Skeletal muscle satellite cell (primary cell): Measurements from ENCODE around the gene FSTL4.

Experiments
- H3K27me3 ChIP-seq: 2 replicates; pipeline ENCODE4 v1.7.0; 2013; ENCODE audit warnings: low read length; ENCODE audit not compliant: control insufficient read depth, insufficient read depth
- H3K36me3 ChIP-seq: 2 replicates; pipeline ENCODE4 v1.7.0; 2013; ENCODE audit warnings: mild to moderate bottlenecking, control low read depth, low read length; ENCODE audit not compliant: insufficient read depth
- H3K4me1 ChIP-seq: 2 replicates; pipeline ENCODE4 v1.7.0; 2013; ENCODE audit warnings: low read length; ENCODE audit not compliant: control insufficient read depth, insufficient read depth
- H3K4me2 ChIP-seq: 2 replicates; pipeline ENCODE4 v1.7.0; 2013; ENCODE audit warnings: mild to moderate bottlenecking, low read length
- H3K4me3 ChIP-seq: 2 replicates; pipeline ENCODE4 v1.7.0; 2013; ENCODE audit warnings: low read length
- H3K9ac ChIP-seq: 2 replicates; pipeline ENCODE4 v1.7.0; 2013; ENCODE audit warnings: mild to moderate bottlenecking, low read depth, low read length, moderate library complexity
- H3K9me3 ChIP-seq: replicated peaks from 2 replicates; pipeline ENCODE4 v1.7.0; 2013; ENCODE audit warnings: mild to moderate bottlenecking, control low read depth, low read length

Gene FSTL4

DNA sequence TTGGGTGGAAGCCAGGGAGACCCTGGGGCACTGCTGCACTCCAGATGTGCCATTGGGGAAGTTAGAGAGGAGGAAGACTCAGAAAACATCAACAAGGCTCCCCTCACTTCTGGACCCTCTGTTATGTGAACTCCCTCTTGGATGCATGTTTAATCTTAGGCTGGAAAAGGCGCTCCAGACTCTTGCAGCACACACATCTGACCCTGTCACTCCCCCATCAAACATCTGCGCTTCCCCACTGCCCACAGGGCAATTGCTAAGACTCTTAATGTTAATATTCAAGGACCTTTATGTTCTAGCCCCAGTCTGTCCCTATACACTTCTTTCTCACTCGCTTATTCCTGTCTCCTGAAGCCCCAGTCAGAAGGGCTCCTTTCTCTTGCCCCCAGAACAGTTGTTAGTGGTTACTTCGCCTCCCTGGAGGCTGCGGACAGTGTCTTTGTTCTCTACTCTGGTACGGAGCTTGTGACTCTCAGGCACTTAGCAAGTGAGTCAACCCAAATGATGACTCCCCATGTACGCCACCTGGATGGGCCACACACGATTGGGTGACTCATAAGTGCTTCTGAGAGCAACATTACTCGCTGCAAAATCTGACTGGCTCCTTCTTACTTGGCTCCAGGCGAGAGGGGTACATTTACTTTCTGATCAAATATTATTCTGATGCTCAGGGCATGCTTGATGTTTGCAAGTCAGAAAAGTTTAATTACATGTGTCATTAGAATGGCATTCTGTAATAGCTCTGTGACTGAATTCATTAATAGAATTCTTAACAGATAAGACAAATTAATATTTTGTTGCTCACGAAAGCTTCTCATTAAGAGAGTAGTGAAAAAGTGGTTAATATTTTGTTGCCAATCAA is 366.9 kb downstream of the FSTL4 start:
- no peaks in the 10 kb centered on the region for H3K9me3 ChIP-seq
- H3K36me3 ChIP-seq = no peaks in the 10 kb centered on the region
- peaks cover 30% of the 10 kb centered on the region for H3K4me1 ChIP-seq
- H3K4me3 ChIP-seq = peak overlapping the region; percentile 5
- H3K27me3 ChIP-seq = no peaks in the 10 kb centered on the region
- H3K9ac ChIP-seq = no peak overlapping the region
- H3K4me2 ChIP-seq = peak overlapping the region; percentile 52

DNA sequence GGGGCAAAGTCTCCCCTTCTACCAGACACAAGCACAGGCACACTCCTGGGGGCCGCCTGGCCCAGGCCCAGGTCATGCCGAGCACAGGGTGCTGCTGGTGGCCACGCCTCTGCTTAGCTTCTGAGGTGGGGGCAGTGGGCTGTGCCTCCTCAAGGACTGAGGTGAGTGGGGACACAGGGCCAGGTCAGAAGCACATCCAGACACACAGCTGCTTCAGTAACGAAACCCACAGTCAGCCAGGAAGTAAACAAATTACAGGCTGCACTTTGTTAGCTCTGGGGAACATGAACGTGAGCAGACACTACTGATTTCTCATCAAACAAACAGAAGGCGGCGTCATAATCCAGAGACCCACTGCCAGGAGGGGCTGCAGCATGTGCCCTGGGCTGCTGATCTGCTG is 368.1 kb downstream of the FSTL4 start:
- Histone ChIP-seq H3K9me3 (no peaks in the 10 kb centered on the region), H3K9ac (no peak overlapping the region), H3K4me2 (no peak overlapping the region), H3K4me1 (peaks cover 32% of the 10 kb centered on the region), H3K4me3 (no peak overlapping the region), H3K36me3 (no peaks in the 10 kb centered on the region), H3K27me3 (no peaks in the 10 kb centered on the region)

GRCh38 chr5:133243196-133243595 is 369.1 kb downstream of the FSTL4 start:
- Histone ChIP-seq H3K27me3 (no peaks in the 10 kb centered on the region), H3K36me3 (no peaks in the 10 kb centered on the region), H3K9me3 (no peaks in the 10 kb centered on the region), H3K4me2 (no peak overlapping the region), H3K4me3 (no peak overlapping the region), H3K9ac (no peak overlapping the region), H3K4me1 (peaks cover 32% of the 10 kb centered on the region)

DNA sequence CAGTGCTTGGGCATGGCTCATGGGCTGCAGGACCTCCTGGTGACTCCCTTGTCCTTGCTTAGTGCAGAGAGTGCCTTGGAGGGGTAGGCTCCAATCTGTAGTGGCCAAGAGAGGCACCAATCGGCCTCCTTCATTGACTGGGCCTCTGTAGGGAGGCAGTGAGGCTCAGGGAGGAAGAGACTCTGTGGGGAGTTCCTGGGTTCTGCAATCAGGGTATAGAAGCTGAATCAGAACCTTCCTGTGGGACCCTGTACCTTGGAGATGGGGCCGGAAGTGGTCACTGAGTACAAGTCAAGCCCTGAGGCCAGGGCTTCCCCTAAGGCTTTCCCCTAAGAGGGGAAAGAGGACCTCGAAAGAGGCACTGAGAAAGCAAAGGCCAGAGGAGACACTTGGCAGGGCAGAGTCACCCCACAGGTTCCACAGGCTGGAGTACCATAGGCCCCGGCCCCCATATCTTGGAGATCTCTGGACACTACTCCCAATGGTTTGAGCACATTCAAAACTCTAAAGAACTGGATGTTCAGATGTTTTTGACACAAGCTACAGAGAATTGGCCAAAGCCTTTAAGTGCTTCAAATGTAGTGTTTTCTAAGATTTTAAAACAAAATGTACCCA is 370.0 kb downstream of the FSTL4 start:
- Histone ChIP-seq H3K4me3 (no peak overlapping the region), H3K9ac (no peak overlapping the region), H3K4me1 (peaks cover 26% of the 10 kb centered on the region), H3K36me3 (no peaks in the 10 kb centered on the region), H3K9me3 (no peaks in the 10 kb centered on the region), H3K27me3 (peaks cover 4% of the 10 kb centered on the region), H3K4me2 (no peak overlapping the region)

GRCh38 chr5:133241179-133242092 is 370.9 kb downstream of the FSTL4 start:
- H3K4me1 ChIP-seq = peaks cover 25% of the 10 kb centered on the region
- H3K36me3 ChIP-seq = no peaks in the 10 kb centered on the region
- no peak overlapping the region for H3K4me3 ChIP-seq
- H3K4me2 ChIP-seq = no peak overlapping the region
- H3K9ac ChIP-seq = no peak overlapping the region
- peaks cover 10% of the 10 kb centered on the region for H3K27me3 ChIP-seq
- H3K9me3 ChIP-seq = no peaks in the 10 kb centered on the region

DNA sequence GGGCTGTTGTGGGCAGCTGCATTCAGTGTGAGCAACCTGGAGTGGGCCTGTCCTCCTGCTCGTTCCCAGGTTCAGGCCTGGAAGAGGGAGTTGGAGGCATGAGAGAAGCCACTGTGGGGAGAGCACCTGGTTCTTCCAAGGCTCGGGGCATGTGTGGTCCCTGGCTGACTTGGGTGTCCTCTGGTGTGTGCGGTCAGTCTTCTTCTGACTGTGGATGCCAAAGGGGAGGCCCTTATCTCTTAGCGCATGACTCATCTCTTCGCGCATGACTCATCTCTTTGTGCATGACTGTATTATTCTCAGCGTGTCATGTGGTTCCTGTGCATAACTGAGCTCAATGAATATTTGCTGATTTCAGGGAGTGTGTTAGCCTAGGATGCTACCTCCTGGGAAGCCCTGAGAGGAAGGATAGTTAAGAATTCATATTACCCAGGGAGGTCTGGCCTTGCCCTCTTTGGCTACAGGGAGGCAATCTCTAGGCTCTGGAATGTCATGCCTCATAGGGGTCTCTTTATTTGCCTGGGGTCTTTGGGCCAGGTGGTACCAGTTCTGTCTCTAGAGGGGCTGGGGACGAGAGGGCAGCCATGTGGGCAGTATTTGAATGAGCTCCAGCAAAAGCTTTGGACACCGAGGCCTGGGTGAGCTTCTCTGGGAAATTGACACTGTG is 371.8 kb downstream of the FSTL4 start:
- H3K4me3 ChIP-seq = no peak overlapping the region
- peaks cover 16% of the 10 kb centered on the region for H3K27me3 ChIP-seq
- H3K9ac ChIP-seq = no peak overlapping the region
- peak overlapping the region; percentile 5 for H3K4me2 ChIP-seq
- peaks cover 16% of the 10 kb centered on the region for H3K4me1 ChIP-seq
- H3K9me3 ChIP-seq = no peaks in the 10 kb centered on the region
- no peaks in the 10 kb centered on the region for H3K36me3 ChIP-seq

DNA sequence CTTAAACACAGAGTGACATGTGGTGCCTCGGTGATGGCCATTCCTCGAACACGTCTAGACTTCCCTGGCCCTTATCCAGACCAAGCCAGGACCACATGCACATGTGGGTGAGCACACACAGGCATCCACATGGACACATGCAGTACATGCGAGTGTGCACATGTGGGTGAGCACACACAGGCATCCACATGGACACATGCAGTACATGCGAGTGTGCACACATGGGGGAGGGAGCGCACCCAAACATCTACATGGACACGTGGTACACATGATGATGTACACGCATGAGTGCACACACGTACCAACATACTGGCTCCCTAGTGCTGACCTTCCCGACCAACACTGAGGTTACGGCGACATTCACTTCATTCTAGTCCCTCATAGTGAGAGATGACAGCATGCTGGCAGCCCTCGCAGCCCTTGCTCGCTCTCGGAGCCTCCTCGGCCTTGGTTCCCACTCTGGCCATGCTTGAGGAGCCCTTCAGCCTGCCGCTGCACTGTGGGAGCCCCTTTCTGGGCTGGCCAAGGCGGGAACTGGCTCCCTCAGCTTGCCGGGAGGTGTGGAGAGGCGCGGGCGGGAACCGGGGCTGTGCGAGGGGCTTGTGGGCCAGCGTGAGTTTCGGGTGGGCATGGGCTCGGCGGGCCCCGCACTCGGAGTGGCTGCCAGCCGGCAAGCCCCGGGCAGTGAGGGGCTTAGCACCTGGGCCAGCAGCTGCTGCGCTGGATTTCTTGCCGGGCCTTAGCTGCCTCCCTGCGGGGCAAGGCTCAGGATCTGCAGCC is 373.7 kb downstream of the FSTL4 start:
- no peaks in the 10 kb centered on the region for H3K36me3 ChIP-seq
- H3K9ac ChIP-seq = no peak overlapping the region
- H3K4me1 ChIP-seq = peaks cover 10% of the 10 kb centered on the region
- no peak overlapping the region for H3K4me2 ChIP-seq
- H3K27me3 ChIP-seq = peaks cover 16% of the 10 kb centered on the region
- H3K9me3 ChIP-seq = no peaks in the 10 kb centered on the region
- H3K4me3 ChIP-seq = no peak overlapping the region

DNA sequence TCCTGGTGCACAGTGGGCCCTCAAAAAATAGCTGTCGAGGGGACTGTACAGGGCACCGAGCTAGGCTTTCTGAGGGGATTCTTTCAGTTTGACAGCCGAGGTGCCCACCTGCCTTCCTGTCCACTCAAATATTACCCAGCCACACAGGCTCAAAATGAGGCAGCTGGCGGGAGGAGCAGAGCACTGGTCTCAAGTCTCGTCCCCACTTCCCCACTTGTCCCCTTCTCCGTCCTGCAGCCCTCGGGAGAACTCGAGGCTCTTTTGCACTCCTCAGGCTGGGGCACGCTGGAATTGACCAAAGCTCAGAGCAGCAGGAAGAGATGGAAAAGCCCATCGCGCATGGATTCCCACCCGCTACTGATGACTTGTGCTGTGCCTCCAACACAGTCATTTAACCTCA is 375.4 kb downstream of the FSTL4 start:
- no peaks in the 10 kb centered on the region for H3K9me3 ChIP-seq
- no peak overlapping the region for H3K9ac ChIP-seq
- H3K36me3 ChIP-seq = no peaks in the 10 kb centered on the region
- H3K27me3 ChIP-seq = peaks cover 20% of the 10 kb centered on the region
- H3K4me2 ChIP-seq = no peak overlapping the region
- peaks cover 10% of the 10 kb centered on the region for H3K4me1 ChIP-seq
- H3K4me3 ChIP-seq = no peak overlapping the region

DNA sequence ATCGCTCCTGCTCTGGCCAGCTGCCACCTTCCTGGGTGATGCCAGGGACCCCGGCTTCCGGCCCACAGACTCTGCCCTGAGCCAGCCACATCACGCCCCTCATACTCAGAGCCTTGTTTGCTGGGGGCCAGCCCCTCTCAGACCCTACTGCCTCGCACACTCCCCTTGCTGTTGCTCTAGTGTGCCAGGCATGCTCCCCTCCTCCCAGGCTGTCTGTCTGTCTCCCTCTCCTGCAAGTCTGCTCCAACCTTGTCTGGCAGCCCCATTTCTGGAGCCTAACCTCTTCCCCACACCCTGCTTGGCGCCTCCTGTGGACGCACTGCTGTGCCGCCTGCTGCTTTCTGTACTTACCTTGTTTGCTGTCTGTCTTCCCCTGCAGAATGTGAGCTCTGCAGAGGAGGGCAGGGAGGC is 375.8 kb downstream of the FSTL4 start:
- H3K4me1 ChIP-seq = peaks cover 10% of the 10 kb centered on the region
- peaks cover 20% of the 10 kb centered on the region for H3K27me3 ChIP-seq
- no peak overlapping the region for H3K9ac ChIP-seq
- H3K36me3 ChIP-seq = no peaks in the 10 kb centered on the region
- no peak overlapping the region for H3K4me3 ChIP-seq
- no peaks in the 10 kb centered on the region for H3K9me3 ChIP-seq
- no peak overlapping the region for H3K4me2 ChIP-seq

GRCh38 chr5:133235696-133236426 is 376.5 kb downstream of the FSTL4 start:
- H3K36me3 ChIP-seq = no peaks in the 10 kb centered on the region
- H3K9ac ChIP-seq = no peak overlapping the region
- no peak overlapping the region for H3K4me2 ChIP-seq
- no peak overlapping the region for H3K4me3 ChIP-seq
- H3K27me3 ChIP-seq = peaks cover 20% of the 10 kb centered on the region
- H3K4me1 ChIP-seq = peaks cover 6% of the 10 kb centered on the region
- H3K9me3 ChIP-seq = no peaks in the 10 kb centered on the region
